ENCODE data around the gene LRRC7.

GRCh38 chr1:70044832-70045231 is 477.1 kb downstream of the LRRC7 start:
- TF ChIP-seq MXI1 (conservative IDR thresholded peaks at IDR 0.05; ENCODE audit: poor library complexity, severe bottlenecking) (no peak), CTCF (IDR thresholded peaks at IDR 0.05; ENCODE audit: poor library complexity, severe bottlenecking) (no peak), TAF1 (IDR thresholded peaks at IDR 0.05; ENCODE audit: low read depth) (no peak), EP300 (conservative IDR thresholded peaks at IDR 0.05; ENCODE audit: poor library complexity, severe bottlenecking) (no peak), EZH2 (IDR thresholded peaks at IDR 0.05; ENCODE audit: borderline replicate concordance, insufficient read depth, low read length, poor library complexity, severe bottlenecking) (no peak), REST (IDR thresholded peaks at IDR 0.05; ENCODE audit: borderline replicate concordance) (no peak), RAD21 (conservative IDR thresholded peaks at IDR 0.05) (no peak)

All from neural cell (in vitro differentiated cells).